K562 (cell line): ENCODE data around the gene PRKD2. TPM values are rescaled to one million over a fixed set of nuclear protein-coding genes. Genes with fewer than 3 reads are reported as not detected.

Experiments
- ATAC-seq: fragments of 200-7000 bp; cut with Tn5 transposase; 3 replicates; pipeline ENCODE4 v1.9.1; 2020; ENCODE audit warnings: moderate library complexity
- BruUV-seq: library from RNA; stranded (reverse); fragments of 400-500 nt; replicated peaks from 2 replicates; lab custom pipeline; 2021; lab: Mats Ljungman, UMichigan
- CTCF ChIA-PET: fragments of 300-600 bp; formaldehyde crosslinking; extraction: SDS; loops from one replicate; lab custom pipeline; 2021; ENCODE audit warnings: low intra/inter-chr PET ratio; lab: Yijun Ruan, JAX
- POLR2A ChIA-PET: fragments of 300-600, 350-650 bp; sonication (Branson Sonifier 250); formaldehyde crosslinking; extraction: SDS; loops from one replicate; lab custom pipeline; 2021; ENCODE audit warnings: antibody characterized with exemption, inconsistent platforms; lab: Yijun Ruan, JAX
- DNase-seq, 4 experiments: peaks; one replicate each; pipeline versions ENCODE4 v3.0.0 to v3.0.0-alpha.2; 2011 to 2018; ENCODE audit warnings: low spot score in 3 of 4, mixed read lengths in 3 of 4; ENCODE audit errors: extremely low read depth in 1 of 4
- FAIRE-seq: peaks from 2 replicates; lab custom pipeline; 2011; peaks lifted over from hg19 to GRCh38; lab: Jason Lieb, UNC
- H2AFZ ChIP-seq: 2 replicates; pipeline ENCODE4 v1.6.0; 2011; ENCODE audit warnings: low read depth, low read length, control low read depth, inconsistent platforms
- H3K27ac ChIP-seq: fragments of 200-600 bp; 3 replicates; pipeline ENCODE4 v1.8.0; 2011; ENCODE audit warnings: low read depth, mild to moderate bottlenecking, control low read depth, inconsistent platforms, low read length, moderate library complexity, mixed read lengths; ENCODE audit errors: extremely low read depth
- H3K27me3 ChIP-seq, 2 experiments: fragments of 300-600 bp in 1 of 2; 2 replicates in 1 of 2; 3 replicates in 1 of 2; pipeline versions ENCODE4 v1.6.0 to v1.8.0; 2011; ENCODE audit warnings: inconsistent platforms in 2 of 2, low read length in 2 of 2, mild to moderate bottlenecking in 1 of 2, mixed read lengths in 1 of 2, moderate library complexity in 1 of 2; ENCODE audit not compliant: control insufficient read depth in 2 of 2, insufficient read depth in 2 of 2
- H3K36me3 ChIP-seq: fragments of 300-600 bp; 3 replicates; pipeline ENCODE4 v1.8.0; 2011; ENCODE audit warnings: mild to moderate bottlenecking, low read length, inconsistent platforms; ENCODE audit not compliant: control insufficient read depth, insufficient read depth
- H3K4me1 ChIP-seq, 2 experiments: fragments of 200-600 bp in 1 of 2; replicated peaks in 1 of 2; 2 replicates in 1 of 2; 3 replicates in 1 of 2; pipeline versions ENCODE4 v1.5.1 to v1.8.0; 2011; ENCODE audit warnings: inconsistent platforms in 2 of 2, low read length in 2 of 2, mild to moderate bottlenecking in 1 of 2, mixed read lengths in 1 of 2, moderate library complexity in 1 of 2; ENCODE audit not compliant: control insufficient read depth in 2 of 2, insufficient read depth in 2 of 2
- H3K4me2 ChIP-seq: 2 replicates; pipeline ENCODE4 v1.6.1; 2011; ENCODE audit warnings: low read length, control low read depth, inconsistent platforms, mixed read lengths; ENCODE audit not compliant: insufficient read depth
- H3K4me3 ChIP-seq: fragments of 200-600 bp; sonication (generic), shearing (Covaris generic); 2 replicates; pipeline ENCODE4 v1.5.1; 2016; ENCODE audit warnings: control low read depth, inconsistent platforms
- H3K79me2 ChIP-seq: fragments of 200-600 bp; 3 replicates; pipeline ENCODE4 v1.8.0; 2011; ENCODE audit warnings: low read length, inconsistent platforms; ENCODE audit not compliant: control insufficient read depth, insufficient read depth
- H3K9ac ChIP-seq, 2 experiments: 2 replicates each; pipeline versions ENCODE4 v1.6.0 to v1.6.1; 2011; ENCODE audit warnings: low read depth in 2 of 2, low read length in 2 of 2, control low read depth in 1 of 2, inconsistent platforms in 1 of 2, mild to moderate bottlenecking in 1 of 2, mixed read lengths in 1 of 2; ENCODE audit not compliant: insufficient read depth in 1 of 2
- H3K9me1 ChIP-seq: one replicate; pipeline ENCODE4 v1.6.0; 2011; ENCODE audit warnings: inconsistent platforms, mild to moderate bottlenecking, low read length, moderate library complexity; ENCODE audit not compliant: control insufficient read depth, insufficient read depth
- H3K9me3 ChIP-seq: replicated peaks from 2 replicates; pipeline ENCODE4 v1.5.1; 2011; ENCODE audit warnings: low read depth, low read length, inconsistent platforms; ENCODE audit not compliant: control insufficient read depth, insufficient read depth
- H4K20me1 ChIP-seq: replicated peaks from 2 replicates; pipeline ENCODE4 v1.6.1; 2011; ENCODE audit warnings: low read length, inconsistent platforms, mixed read lengths; ENCODE audit not compliant: control insufficient read depth, insufficient read depth
- ARID1B ChIP-seq: fragments of 450-650 bp; IDR thresholded peaks from 2 replicates; pipeline ENCODE4 v1.6.1; 2016; ENCODE audit warnings: antibody characterized with exemption, mild to moderate bottlenecking, inconsistent platforms
- EHMT2 ChIP-seq: fragments of 450-650 bp; IDR thresholded peaks from 2 replicates; pipeline ENCODE4 v1.6.1; 2018; ENCODE audit warnings: antibody characterized with exemption
- HDAC1 ChIP-seq, 2 experiments: fragments of 450-650 bp; IDR thresholded peaks; 2 replicates each; pipeline ENCODE4 v1.6.1; 2016 to 2017; ENCODE audit warnings: inconsistent platforms in 1 of 2, mild to moderate bottlenecking in 1 of 2, moderate library complexity in 1 of 2
- MTF1 ChIP-seq: fragments of 250-450 bp; sonication (Bioruptor Pico); IDR thresholded peaks from 2 replicates; pipeline ENCODE4 v1.9.0; 2021; ENCODE audit warnings: moderate library complexity, mild to moderate bottlenecking, inconsistent platforms, borderline replicate concordance
- PCBP2 ChIP-seq: fragments of 200-400 bp; formaldehyde crosslinking; IDR thresholded peaks from 2 replicates; pipeline ENCODE4 v1.6.1; 2018; ENCODE audit warnings: low read length, low read depth, mild to moderate bottlenecking, moderate library complexity; ENCODE audit not compliant: poor library complexity, severe bottlenecking
- ZBTB1 ChIP-seq: sonication (generic); formaldehyde crosslinking; IDR thresholded peaks from 2 replicates; pipeline ENCODE4 v1.8.1; 2023; ENCODE audit warnings: missing genetic modification reagents, low read depth, mild to moderate bottlenecking, borderline replicate concordance
- ZBTB7A ChIP-seq: IDR thresholded peaks from 2 replicates; pipeline ENCODE4 v1.6.1; 2011; ENCODE audit warnings: low read depth, mild to moderate bottlenecking, low read length, moderate library complexity, borderline replicate concordance; ENCODE audit not compliant: control insufficient read depth
- ZFP36 ChIP-seq: fragments of 150-350 bp; IDR thresholded peaks from 2 replicates; pipeline ENCODE4 v1.6.1; 2018; ENCODE audit warnings: low read length, low read depth; ENCODE audit not compliant: partially characterized antibody
- ZKSCAN1 ChIP-seq: fragments of 150-350 bp; IDR thresholded peaks from 2 replicates; pipeline ENCODE4 v1.6.1; 2016; ENCODE audit warnings: low read depth, low read length
- ZNF140 ChIP-seq: fragments of 250-450 bp; sonication (Bioruptor Pico); IDR thresholded peaks from 2 replicates; pipeline ENCODE4 v1.8.0; 2021; ENCODE audit warnings: moderate library complexity, mild to moderate bottlenecking, inconsistent platforms
- ZNF263 ChIP-seq: sonication (generic); formaldehyde crosslinking; IDR thresholded peaks from 2 replicates; pipeline ENCODE4 v1.8.0; 2022; ENCODE audit warnings: mild to moderate bottlenecking, missing genetic modification reagents, borderline replicate concordance
- WGBS: fragments of 100-300 bp; shearing (Covaris generic); methylation state at CpG from one replicate; pipeline ENCODE4 v1.1.6; 2016; ENCODE audit warnings: low coverage, mixed read lengths; ENCODE audit not compliant: insufficient coverage; ENCODE audit errors: missing lambda C conversion rate; 5-methylcytosine and 5-hydroxymethylcytosine counted together
- in situ Hi-C: fragments of 300-500 bp; cut with MboI; formaldehyde crosslinking; loops from 4 replicates; pipeline ENCODE4 v1.15.0; 2018; ENCODE audit warnings: inconsistent platforms, mixed read lengths
- intact Hi-C: fragments of 100-400 bp; cut with micrococcal nuclease; formaldehyde crosslinking; loops from 2 replicates; pipeline ENCODE4 v1.14.2; 2022
- polyA plus RNA-seq, 8 experiments: library from polyadenylated mRNA; depleted of rRNA in 4 of 8; stranded (reverse) in 5 of 8; unstranded in 3 of 8; fragments of >200 nt; fragmentation: Nextera tagmentation in 2 of 8; fragmentation: Illumina TruSeq in 1 of 8; extraction: Ambion mirVana in 2 of 8; extraction: Trizol in 1 of 8; gene quantifications; 2 replicates each; pipeline versions ENCODE4 v1.2.1 to v1.2.3, GENCODE V29; 2011 to 2014; ENCODE audit warnings: inconsistent platforms in 1 of 8, missing spikeins in 1 of 8
- total RNA-seq, 7 experiments: library from RNA; depleted of rRNA in 6 of 7; stranded (reverse); fragments of >200 nt in 6 of 7; fragmentation: Illumina TruSeq in 2 of 7; extraction: Trizol in 2 of 7; gene quantifications; 2 replicates each; pipeline versions ENCODE4 v1.2.1 to v1.2.3, GENCODE V29; 2011 to 2021; ENCODE audit warnings: low replicate concordance in 1 of 7
- TF ChIP-seq, protein P1 (sequence below), 2 experiments: fragments of 450-650 bp; formaldehyde crosslinking in 1 of 2; IDR thresholded peaks; 2 replicates each; pipeline versions ENCODE4 v1.4.0 to v1.6.1; 2014 to 2020; ENCODE audit warnings: mild to moderate bottlenecking in 2 of 2, borderline replicate concordance in 1 of 2, low read depth in 1 of 2

PRKD2 gene
- total and polyA plus RNA-seq, 9 of the 15 experiments (the other 6 are each of a cell fraction or from before 2014, with no cell fraction given): 1.8 to 60.0 (median 15.0) TPM

- Histone ChIP-seq H4K20me1 (no peaks in the 10 kb centered on the region), H3K27me3 (no peaks in the 10 kb centered on the region), H3K4me1 (peaks cover 28 to 62% of the 10 kb centered on the region in 2 experiments), H3K4me3 (no peak within 1 kb of the TSS), H3K36me3 (no peaks in the 10 kb centered on the region), H3K4me2 (peak within 1 kb of the TSS; percentile 56), H2AFZ (peak within 1 kb of the TSS; percentile 52), H3K9me3 (no peaks in the 10 kb centered on the region), H3K9me1 (no peaks in the 10 kb centered on the region), H3K79me2 (no peaks in the 10 kb centered on the region), H3K9ac (peak within 1 kb of the TSS in 1 of 2 experiments; percentile 50; a peak in 2 of 4 replicates), H3K27ac (no peak within 1 kb of the TSS; the same call in 2 of the 3 replicates)
- in situ Hi-C loops (no loop called here), intact Hi-C loops (no loop called here)
- BruUV-seq: no TSS peak
- DNase-seq: peak; percentile 54 to 80 (median 72)
- ChIA-PET CTCF (interaction anchor here (0.7 kb wide), 1 partner anchor 86 kb away, joined by 6 read pairs; no protein-coding TSS in a partner anchor), POLR2A (no interaction called here)
- WGBS: 11% methylated on average over 26 of the region's 34 CpGs
- FAIRE-seq: no peak
- ATAC-seq: no peak
- TF ChIP-seq ZKSCAN1: 0 out of 2 replicates have a peak, but pooled peaks have one; percentile 21
- TF ChIP-seq PCBP2: no peak
- TF ChIP-seq ZBTB7A: peak; percentile 36; the same call in 1 of the 2 replicates
- 0 out of 4 replicates have a peak, but pooled peaks of 1 of the 2 experiments have one; percentile 21 for TF ChIP-seq HDAC1 (IDR thresholded peaks at IDR 0.05)
- no peak for TF ChIP-seq MTF1 (CRISPR knock-in tag)
- TF ChIP-seq EHMT2: 0 out of 2 replicates have a peak, but pooled peaks have one; percentile 35
- peak; percentile 15; the same call in 1 of the 2 replicates for TF ChIP-seq ZNF263 (CRISPR knock-in tag)
- 0 out of 2 replicates have a peak, but pooled peaks have one; percentile 10 for TF ChIP-seq ARID1B
- no peak for TF ChIP-seq ZFP36
- TF ChIP-seq ZNF140 (CRISPR knock-in tag): no peak
- no peak for TF ChIP-seq ZBTB1 (CRISPR knock-in tag)
- TF ChIP-seq, protein P1, sequence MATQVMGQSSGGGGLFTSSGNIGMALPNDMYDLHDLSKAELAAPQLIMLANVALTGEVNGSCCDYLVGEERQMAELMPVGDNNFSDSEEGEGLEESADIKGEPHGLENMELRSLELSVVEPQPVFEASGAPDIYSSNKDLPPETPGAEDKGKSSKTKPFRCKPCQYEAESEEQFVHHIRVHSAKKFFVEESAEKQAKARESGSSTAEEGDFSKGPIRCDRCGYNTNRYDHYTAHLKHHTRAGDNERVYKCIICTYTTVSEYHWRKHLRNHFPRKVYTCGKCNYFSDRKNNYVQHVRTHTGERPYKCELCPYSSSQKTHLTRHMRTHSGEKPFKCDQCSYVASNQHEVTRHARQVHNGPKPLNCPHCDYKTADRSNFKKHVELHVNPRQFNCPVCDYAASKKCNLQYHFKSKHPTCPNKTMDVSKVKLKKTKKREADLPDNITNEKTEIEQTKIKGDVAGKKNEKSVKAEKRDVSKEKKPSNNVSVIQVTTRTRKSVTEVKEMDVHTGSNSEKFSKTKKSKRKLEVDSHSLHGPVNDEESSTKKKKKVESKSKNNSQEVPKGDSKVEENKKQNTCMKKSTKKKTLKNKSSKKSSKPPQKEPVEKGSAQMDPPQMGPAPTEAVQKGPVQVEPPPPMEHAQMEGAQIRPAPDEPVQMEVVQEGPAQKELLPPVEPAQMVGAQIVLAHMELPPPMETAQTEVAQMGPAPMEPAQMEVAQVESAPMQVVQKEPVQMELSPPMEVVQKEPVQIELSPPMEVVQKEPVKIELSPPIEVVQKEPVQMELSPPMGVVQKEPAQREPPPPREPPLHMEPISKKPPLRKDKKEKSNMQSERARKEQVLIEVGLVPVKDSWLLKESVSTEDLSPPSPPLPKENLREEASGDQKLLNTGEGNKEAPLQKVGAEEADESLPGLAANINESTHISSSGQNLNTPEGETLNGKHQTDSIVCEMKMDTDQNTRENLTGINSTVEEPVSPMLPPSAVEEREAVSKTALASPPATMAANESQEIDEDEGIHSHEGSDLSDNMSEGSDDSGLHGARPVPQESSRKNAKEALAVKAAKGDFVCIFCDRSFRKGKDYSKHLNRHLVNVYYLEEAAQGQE (IDR thresholded peaks at IDR 0.05; ENCODE audit: borderline replicate concordance): no peak
- TF ChIP-seq, protein P1 (CRISPR knock-in tag; IDR thresholded peaks at IDR 0.05; ENCODE audit: low read depth): no peak
Measured at GRCh38 chr19:46635920-46636761, 80.8 kb downstream of the PRKD2 start, which contains the start of gene GNG8. Gene GNG8 (minus strand): TSS chr19:46636202. CDS start chr19:46634682, 1,520 bp downstream.
